ENCODE measurements around the gene KIF13A. TPM values are rescaled to one million over a fixed set of nuclear protein-coding genes. Genes with fewer than 3 reads are reported as not detected.

The KIF13A gene
- total RNA-seq: 34.4 TPM in 2 replicates
- long read RNA-seq, partial matches to known transcripts: 4 of 4 reads
- long read RNA-seq, other reads (novel, unspliced or antisense): 0 of 4 reads

- Mint-ChIP-seq H3K4me3 (peak within 1 kb of the TSS; percentile 99), H3K27me3 (ENCODE audit: low read depth) (peaks cover 2% of the 10 kb centered on the region), H3K9me3 (no peaks in the 10 kb centered on the region), H3K36me3 (ENCODE audit: low read depth) (no peaks in the 10 kb centered on the region), H3K4me1 (peaks cover 32% of the 10 kb centered on the region), H3K27ac (ENCODE audit: unreplicated experiment) (peak within 1 kb of the TSS; percentile 99)
- no peak for TF ChIP-seq CTCF (conservative IDR thresholded peaks at IDR 0.05)
- no peak for DNase-seq (ENCODE audit: low read depth, low spot score)
Observed at GRCh38 chr6:17987447-17987696, at the start of gene KIF13A. KIF13A (minus strand) TSS chr6:17987635; CDS start chr6:17987463, 172 bp downstream.

GRCh38 chr6:18036781-18037180 lies 49.3 kb upstream of the KIF13A start:
- peaks cover 3% of the 10 kb centered on the region for H3K4me1 Mint-ChIP-seq
- no peak for DNase-seq (ENCODE audit: low read depth, low spot score)
- no peak overlapping the region for H3K4me3 Mint-ChIP-seq

GRCh38 chr6:18035330-18035854 lies 48.0 kb upstream of the KIF13A start:
- H3K27ac Mint-ChIP-seq (ENCODE audit: unreplicated experiment): peak overlapping the region; percentile 60
- no peaks in the 10 kb centered on the region for H3K9me3 Mint-ChIP-seq
- no peaks in the 10 kb centered on the region for H3K36me3 Mint-ChIP-seq (ENCODE audit: low read depth)
- H3K4me3 Mint-ChIP-seq: no peak overlapping the region
- peaks cover 3% of the 10 kb centered on the region for H3K4me1 Mint-ChIP-seq
- no peaks in the 10 kb centered on the region for H3K27me3 Mint-ChIP-seq (ENCODE audit: low read depth)
- no peak for TF ChIP-seq CTCF (conservative IDR thresholded peaks at IDR 0.05)
- no peak for DNase-seq (ENCODE audit: low read depth, low spot score)

More at GRCh38 chr6:18036781-18037180, 49.3 kb upstream of the KIF13A start:
- no peaks in the 10 kb centered on the region for H3K27me3 Mint-ChIP-seq (ENCODE audit: low read depth)
- no peak for TF ChIP-seq CTCF (conservative IDR thresholded peaks at IDR 0.05)
- no peak overlapping the region for H3K27ac Mint-ChIP-seq (ENCODE audit: unreplicated experiment)
- H3K36me3 Mint-ChIP-seq (ENCODE audit: low read depth): no peaks in the 10 kb centered on the region
- H3K9me3 Mint-ChIP-seq: no peaks in the 10 kb centered on the region

GRCh38 chr6:18034798-18035202 lies 47.4 kb upstream of the KIF13A start:
- no peak for TF ChIP-seq CTCF (conservative IDR thresholded peaks at IDR 0.05)
- Mint-ChIP-seq H3K27ac (ENCODE audit: unreplicated experiment) (no peak overlapping the region), H3K36me3 (ENCODE audit: low read depth) (no peaks in the 10 kb centered on the region), H3K9me3 (no peaks in the 10 kb centered on the region), H3K4me3 (no peak overlapping the region), H3K27me3 (ENCODE audit: low read depth) (no peaks in the 10 kb centered on the region), H3K4me1 (peaks cover 3% of the 10 kb centered on the region)
- DNase-seq (ENCODE audit: low read depth, low spot score): no peak

- DNase-seq (ENCODE audit: low read depth, low spot score): no peak
- TF ChIP-seq CTCF (conservative IDR thresholded peaks at IDR 0.05): no peak
- no peaks in the 10 kb centered on the region for H3K27me3 Mint-ChIP-seq (ENCODE audit: low read depth)
- H3K4me1 Mint-ChIP-seq: peaks cover 3% of the 10 kb centered on the region
- no peak overlapping the region for H3K4me3 Mint-ChIP-seq
- H3K27ac Mint-ChIP-seq (ENCODE audit: unreplicated experiment): no peak overlapping the region
- H3K36me3 Mint-ChIP-seq (ENCODE audit: low read depth): no peaks in the 10 kb centered on the region
- no peaks in the 10 kb centered on the region for H3K9me3 Mint-ChIP-seq
Observed at GRCh38 chr6:18031680-18032256, 44.3 kb upstream of the KIF13A start.

All from neural crest cell (in vitro differentiated cells).